Measurements from ENCODE around the gene CACNA2D3.

The CACNA2D3 gene

DNA sequence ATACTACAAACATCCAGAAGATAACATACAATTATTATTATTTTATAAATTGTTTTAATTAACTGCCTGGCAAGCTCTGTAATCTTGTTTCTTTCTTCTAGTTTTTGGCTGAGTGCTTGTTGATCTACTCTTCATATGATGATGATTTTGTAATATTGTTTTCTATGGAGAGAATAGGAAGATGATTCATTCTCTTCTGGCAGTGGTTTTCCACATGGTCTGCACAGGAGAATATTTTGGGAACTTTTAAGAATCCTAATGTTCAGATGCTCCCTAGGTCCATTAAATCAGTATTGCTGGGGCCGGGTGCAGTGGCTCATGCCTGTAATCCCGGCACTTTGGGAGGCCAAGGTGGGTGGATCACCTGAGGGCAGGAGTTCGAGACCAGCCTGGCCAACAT is 37.6 kb downstream of the CACNA2D3 start:
- Histone ChIP-seq H3F3A (ENCODE audit: insufficient read depth) (no peaks in the 10 kb centered on the region), H3K27ac (ENCODE audit: low read depth, low read length) (no peak overlapping the region), H2AFZ (ENCODE audit: low read depth, low read length, severe bottlenecking) (no peak overlapping the region), H3K36me3 (ENCODE audit: low read length) (no peaks in the 10 kb centered on the region), H3K79me2 (ENCODE audit: insufficient read depth, low read length) (no peaks in the 10 kb centered on the region), H3K4me2 (ENCODE audit: low read depth, low read length, poor library complexity, severe bottlenecking) (no peak overlapping the region), H3K27me3 (ENCODE audit: low read length) (no peaks in the 10 kb centered on the region), H3K9me3 (ENCODE audit: insufficient read depth, low read length) (no peaks in the 10 kb centered on the region), H3K9me2 (replicated peaks; ENCODE audit: insufficient read depth, low read length) (no peaks in the 10 kb centered on the region), H3K4me3 (ENCODE audit: insufficient read depth, low read length, poor library complexity, severe bottlenecking) (no peak overlapping the region), H4K20me1 (ENCODE audit: low read depth, low read length) (no peaks in the 10 kb centered on the region), H3K9ac (ENCODE audit: low read length) (no peak overlapping the region)
- TF ChIP-seq, protein P1, sequence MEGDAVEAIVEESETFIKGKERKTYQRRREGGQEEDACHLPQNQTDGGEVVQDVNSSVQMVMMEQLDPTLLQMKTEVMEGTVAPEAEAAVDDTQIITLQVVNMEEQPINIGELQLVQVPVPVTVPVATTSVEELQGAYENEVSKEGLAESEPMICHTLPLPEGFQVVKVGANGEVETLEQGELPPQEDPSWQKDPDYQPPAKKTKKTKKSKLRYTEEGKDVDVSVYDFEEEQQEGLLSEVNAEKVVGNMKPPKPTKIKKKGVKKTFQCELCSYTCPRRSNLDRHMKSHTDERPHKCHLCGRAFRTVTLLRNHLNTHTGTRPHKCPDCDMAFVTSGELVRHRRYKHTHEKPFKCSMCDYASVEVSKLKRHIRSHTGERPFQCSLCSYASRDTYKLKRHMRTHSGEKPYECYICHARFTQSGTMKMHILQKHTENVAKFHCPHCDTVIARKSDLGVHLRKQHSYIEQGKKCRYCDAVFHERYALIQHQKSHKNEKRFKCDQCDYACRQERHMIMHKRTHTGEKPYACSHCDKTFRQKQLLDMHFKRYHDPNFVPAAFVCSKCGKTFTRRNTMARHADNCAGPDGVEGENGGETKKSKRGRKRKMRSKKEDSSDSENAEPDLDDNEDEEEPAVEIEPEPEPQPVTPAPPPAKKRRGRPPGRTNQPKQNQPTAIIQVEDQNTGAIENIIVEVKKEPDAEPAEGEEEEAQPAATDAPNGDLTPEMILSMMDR (IDR thresholded peaks at IDR 0.05; ENCODE audit: insufficient read depth, low read length, poor library complexity, severe bottlenecking), result no peak
- no peak for TF ChIP-seq EZH2phosphoT487 (conservative IDR thresholded peaks at IDR 0.05; ENCODE audit: low read length)

DNA sequence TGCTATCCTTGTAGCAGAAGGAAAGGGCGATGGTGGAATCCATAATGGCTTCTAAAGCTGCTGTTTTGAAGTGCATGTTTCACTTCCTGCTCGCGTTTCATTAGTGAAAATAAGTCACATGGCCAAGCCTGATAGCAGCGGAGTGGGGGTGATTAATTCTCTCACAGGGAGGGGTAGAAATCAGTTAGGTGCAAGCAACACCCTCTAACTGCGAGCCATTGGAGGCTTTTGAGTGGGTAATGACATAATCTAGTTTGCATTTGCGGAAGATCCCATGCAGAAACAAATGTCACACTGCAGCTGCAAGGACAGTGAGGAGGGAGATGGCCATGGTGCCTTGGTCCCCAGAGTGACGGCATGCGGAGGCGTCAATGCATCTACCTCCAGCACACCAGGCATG is 41.1 kb downstream of the CACNA2D3 start:
- H2AFZ ChIP-seq (ENCODE audit: low read depth, low read length, severe bottlenecking), result no peak overlapping the region
- H3K9me2 ChIP-seq (replicated peaks; ENCODE audit: insufficient read depth, low read length), result no peaks in the 10 kb centered on the region
- no peaks in the 10 kb centered on the region for H3K9me3 ChIP-seq (ENCODE audit: insufficient read depth, low read length)
- H3K36me3 ChIP-seq (ENCODE audit: low read length), result no peaks in the 10 kb centered on the region
- no peak overlapping the region for H3K9ac ChIP-seq (ENCODE audit: low read length)
- no peaks in the 10 kb centered on the region for H3F3A ChIP-seq (ENCODE audit: insufficient read depth)
- H3K79me2 ChIP-seq (ENCODE audit: insufficient read depth, low read length), result no peaks in the 10 kb centered on the region
- no peak overlapping the region for H3K4me3 ChIP-seq (ENCODE audit: insufficient read depth, low read length, poor library complexity, severe bottlenecking)
- no peaks in the 10 kb centered on the region for H3K27me3 ChIP-seq (ENCODE audit: low read length)
- TF ChIP-seq, protein P1 (IDR thresholded peaks at IDR 0.05; ENCODE audit: insufficient read depth, low read length, poor library complexity, severe bottlenecking), result no peak
- no peak for TF ChIP-seq EZH2phosphoT487 (conservative IDR thresholded peaks at IDR 0.05; ENCODE audit: low read length)
- no peaks in the 10 kb centered on the region for H4K20me1 ChIP-seq (ENCODE audit: low read depth, low read length)
- H3K27ac ChIP-seq (ENCODE audit: low read depth, low read length), result no peak overlapping the region
- no peak overlapping the region for H3K4me2 ChIP-seq (ENCODE audit: low read depth, low read length, poor library complexity, severe bottlenecking)

DNA sequence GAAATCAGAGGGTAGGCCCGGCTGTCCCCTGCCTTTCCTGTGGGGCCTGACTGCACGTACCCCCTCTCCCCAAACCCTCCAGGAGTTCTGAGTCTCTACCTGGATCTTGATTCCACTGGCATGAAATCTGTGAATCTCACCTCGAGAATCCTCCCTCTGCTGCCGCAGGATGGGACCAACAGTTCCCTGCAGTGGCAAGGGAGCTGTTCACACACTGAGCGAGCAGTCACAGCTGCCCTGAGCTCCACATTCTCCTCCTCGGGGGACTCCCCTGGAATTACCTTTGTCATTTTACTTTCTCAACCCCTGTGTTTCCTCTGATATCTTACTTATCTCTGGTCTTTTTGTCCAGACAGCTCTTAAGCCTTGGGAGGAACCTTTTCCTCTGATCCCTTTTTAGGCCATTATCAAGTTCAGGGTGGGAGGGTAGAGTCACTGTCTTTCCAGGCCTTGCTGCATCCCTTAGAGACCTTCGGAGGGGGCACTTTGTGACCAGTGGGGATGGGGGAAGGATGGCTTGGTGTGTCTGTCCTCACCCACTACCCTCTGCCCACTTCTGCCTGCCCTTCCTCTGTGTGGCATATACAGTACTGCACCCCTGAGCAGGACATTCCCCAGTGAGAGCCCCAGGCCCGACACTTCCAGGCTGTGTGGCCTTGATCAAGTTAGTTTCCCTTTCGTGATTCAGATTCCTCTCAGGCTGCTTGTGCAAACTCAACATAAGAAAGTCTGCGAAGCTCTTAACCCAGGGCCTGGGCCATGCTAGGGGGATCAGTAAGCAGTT is 42.0 kb downstream of the CACNA2D3 start:
- TF ChIP-seq EZH2phosphoT487 (conservative IDR thresholded peaks at IDR 0.05; ENCODE audit: low read length), result no peak
- TF ChIP-seq, protein P1 (IDR thresholded peaks at IDR 0.05; ENCODE audit: insufficient read depth, low read length, poor library complexity, severe bottlenecking), result no peak
- H3K9me2 ChIP-seq (replicated peaks; ENCODE audit: insufficient read depth, low read length), result no peaks in the 10 kb centered on the region
- no peaks in the 10 kb centered on the region for H3K36me3 ChIP-seq (ENCODE audit: low read length)
- H3K27me3 ChIP-seq (ENCODE audit: low read length), result no peaks in the 10 kb centered on the region
- no peak overlapping the region for H2AFZ ChIP-seq (ENCODE audit: low read depth, low read length, severe bottlenecking)
- no peaks in the 10 kb centered on the region for H3F3A ChIP-seq (ENCODE audit: insufficient read depth)
- no peak overlapping the region for H3K27ac ChIP-seq (ENCODE audit: low read depth, low read length)
- H3K79me2 ChIP-seq (ENCODE audit: insufficient read depth, low read length), result no peaks in the 10 kb centered on the region
- no peak overlapping the region for H3K4me2 ChIP-seq (ENCODE audit: low read depth, low read length, poor library complexity, severe bottlenecking)
- no peaks in the 10 kb centered on the region for H4K20me1 ChIP-seq (ENCODE audit: low read depth, low read length)
- H3K9ac ChIP-seq (ENCODE audit: low read length), result no peak overlapping the region
- H3K9me3 ChIP-seq (ENCODE audit: insufficient read depth, low read length), result no peaks in the 10 kb centered on the region
- no peak overlapping the region for H3K4me3 ChIP-seq (ENCODE audit: insufficient read depth, low read length, poor library complexity, severe bottlenecking)

All from SU-DHL-6 (cell line).